Panc1 (cell line): Measurements from ENCODE around the gene CHRNG. TPM values are rescaled to one million over a fixed set of nuclear protein-coding genes. Genes with fewer than 3 reads are reported as not detected.

Experiments
- ATAC-seq: fragments of 200-7000 bp; cut with Tn5 transposase; 2 replicates; pipeline ENCODE4 v1.9.1; 2020; ENCODE audit warnings: mild to moderate bottlenecking, moderate library complexity
- BruUV-seq: library from RNA; stranded (reverse); fragments of 400-500 nt; replicated peaks from 2 replicates; lab custom pipeline; 2021; lab: Mats Ljungman, UMichigan
- CTCF ChIA-PET: fragments of 300-600 bp; sonication (Branson Sonifier 250); formaldehyde crosslinking; loops from one replicate; lab custom pipeline; 2022; ENCODE audit warnings: antibody characterized with exemption; lab: Charles Lee
- POLR2A ChIA-PET: fragments of 300-600 bp; sonication (Branson Sonifier 250); formaldehyde crosslinking; loops from one replicate; lab custom pipeline; 2022; ENCODE audit warnings: antibody characterized with exemption; lab: Charles Lee
- DNase-seq: peaks from one replicate; pipeline ENCODE4 v3.0.0-alpha.2; 2010; ENCODE audit warnings: low read depth, low spot score
- H3K27ac ChIP-seq: 2 replicates; pipeline ENCODE4 v1.5.1; 2011; ENCODE audit warnings: mild to moderate bottlenecking, low read length, inconsistent platforms
- H3K27me3 ChIP-seq: fragments of 200-500 bp; sonication (Bioruptor generic); 2 replicates; pipeline ENCODE4 v1.6.0; 2014; ENCODE audit warnings: low read length, inconsistent platforms; ENCODE audit not compliant: control insufficient read depth, insufficient read depth
- H3K36me3 ChIP-seq: fragments of 200-500 bp; sonication (Bioruptor generic); 2 replicates; pipeline ENCODE4 v1.5.1; 2014; ENCODE audit warnings: inconsistent platforms, mild to moderate bottlenecking, low read length, moderate library complexity; ENCODE audit not compliant: control insufficient read depth, insufficient read depth
- H3K4me1 ChIP-seq: 2 replicates; pipeline ENCODE4 v1.5.1; 2011; ENCODE audit warnings: inconsistent platforms, mild to moderate bottlenecking, low read length, moderate library complexity; ENCODE audit not compliant: control insufficient read depth, insufficient read depth
- H3K4me3 ChIP-seq, 2 experiments: 2 replicates each; pipeline ENCODE4 v1.5.1; 2011 to 2012; ENCODE audit warnings: low read depth in 2 of 2, low read length in 2 of 2, mild to moderate bottlenecking in 2 of 2, inconsistent platforms in 1 of 2, moderate library complexity in 1 of 2
- H3K9me3 ChIP-seq: fragments of 200-500 bp; sonication (Bioruptor generic); 2 replicates; pipeline ENCODE4 v1.5.1; 2014; ENCODE audit warnings: low read depth, mild to moderate bottlenecking, inconsistent platforms, low read length, moderate library complexity; ENCODE audit not compliant: control insufficient read depth, insufficient read depth
- CTCF ChIP-seq: fragments of 450-650 bp; IDR thresholded peaks from 2 replicates; pipeline ENCODE4 v1.5.1; 2017; ENCODE audit warnings: mild to moderate bottlenecking
- POLR2AphosphoS5 ChIP-seq: IDR thresholded peaks from 2 replicates; pipeline ENCODE4 v1.6.1; 2012; ENCODE audit warnings: mild to moderate bottlenecking, low read depth, low read length, moderate library complexity
- REST ChIP-seq, 2 experiments: IDR thresholded peaks; 2 replicates each; pipeline ENCODE4 v1.6.1; 2011 to 2012; ENCODE audit warnings: low read depth in 2 of 2, control low read depth in 1 of 2, low read length in 1 of 2, mild to moderate bottlenecking in 1 of 2, moderate library complexity in 1 of 2; ENCODE audit not compliant: insufficient read depth in 1 of 2
- SIN3A ChIP-seq: IDR thresholded peaks from 2 replicates; pipeline ENCODE4 v1.6.1; 2012; ENCODE audit warnings: low read depth, mild to moderate bottlenecking, low read length, moderate library complexity, borderline replicate concordance; ENCODE audit not compliant: insufficient read depth
- TCF7L2 ChIP-seq: IDR thresholded peaks from 2 replicates; pipeline ENCODE4 v1.6.1; 2011; ENCODE audit warnings: mild to moderate bottlenecking, low read depth, low read length, inconsistent platforms
- in situ Hi-C: cut with HindIII; loops from 2 replicates; pipeline ENCODE4 v1.10.0; 2016; ENCODE audit warnings: low sequenced_read_pairs, low pct_unique_long_range_greater_than_20kb
- intact Hi-C: fragments of 100-400 bp; cut with micrococcal nuclease; formaldehyde crosslinking; loops from one replicate; pipeline ENCODE4 v1.10.0; 2022; ENCODE audit not compliant: unreplicated experiment
- total RNA-seq: library from RNA; stranded (reverse); gene quantifications from one replicate; pipeline ENCODE4 v1.2.1, GENCODE V29; 2021; ENCODE audit not compliant: unreplicated experiment

CHRNG gene
- total RNA-seq, 1 experiment from 2014 or later = not detected

- CTCF ChIA-PET = interaction anchor here (0.5 kb wide), 1 partner anchor 772 kb away, joined by 4 read pairs; no protein-coding TSS in a partner anchor
- DNase-seq (no peak), ATAC-seq (no peak)
- H3K36me3 ChIP-seq = no peaks in the 10 kb centered on the region
- POLR2A ChIA-PET = no interaction called here
- no peak for TF ChIP-seq SIN3A
- no peak for TF ChIP-seq TCF7L2
- TF ChIP-seq POLR2AphosphoS5 = no peak
- no peak for TF ChIP-seq REST (IDR thresholded peaks at IDR 0.05; ENCODE audit: insufficient read depth in 1 of 2, low read depth in 2 of 2, low read length in 1 of 2)
- no peak for TF ChIP-seq CTCF
- BruUV-seq = no TSS peak
- no peak within 1 kb of the TSS for H3K27ac ChIP-seq
- H3K4me1 ChIP-seq = peaks cover 6% of the 10 kb centered on the region; the same call in 1 of the 2 replicates
- intact Hi-C loops (loop anchor here (10.0 kb wide), 2 partner anchors 181 to 621 kb away; no protein-coding TSS in a partner anchor), in situ Hi-C loops (no loop called here)
- no peak within 1 kb of the TSS for H3K4me3 ChIP-seq
- H3K9me3 ChIP-seq = no peaks in the 10 kb centered on the region
- no peaks in the 10 kb centered on the region for H3K27me3 ChIP-seq
Observed at GRCh38 chr2:232525791-232526371, 13.6 kb upstream of the CHRNG start, which contains the start of gene CHRND. Gene CHRND (plus strand): TSS chr2:232526160. CDS start chr2:232526216, 56 bp downstream.

- POLR2A ChIA-PET = interaction anchor here (0.6 kb wide), 1 partner anchor 12 kb away, joined by 20 read pairs; no protein-coding TSS in a partner anchor
- intact Hi-C loops = loop anchor here (10.0 kb wide), 2 partner anchors 182 to 622 kb away; no protein-coding TSS in a partner anchor
- peaks cover 6% of the 10 kb centered on the region; the same call in 1 of the 2 replicates for H3K4me1 ChIP-seq
- H3K4me3 ChIP-seq = no peak overlapping the region
- BruUV-seq = no TSS peak
- ATAC-seq (no peak), DNase-seq (no peak)
- no peaks in the 10 kb centered on the region for H3K36me3 ChIP-seq
- H3K27ac ChIP-seq = no peak overlapping the region
- CTCF ChIA-PET = interaction anchor here (0.5 kb wide), 1 partner anchor 773 kb away, joined by 4 read pairs; no protein-coding TSS in a partner anchor
- TF ChIP-seq TCF7L2 (no peak), REST (IDR thresholded peaks at IDR 0.05; ENCODE audit: insufficient read depth in 1 of 2, low read depth in 2 of 2, low read length in 1 of 2) (no peak), CTCF (no peak), POLR2AphosphoS5 (no peak), SIN3A (no peak)
- no peaks in the 10 kb centered on the region for H3K27me3 ChIP-seq
- no peaks in the 10 kb centered on the region for H3K9me3 ChIP-seq
- in situ Hi-C loops = no loop called here
Observed at GRCh38 chr2:232526372-232526941, 13.0 kb upstream of the CHRNG start.
